Frontal cortex (tissue), 4 donors: Measurements from ENCODE around the gene NSD2. TPM values are rescaled to one million over a fixed set of nuclear protein-coding genes. Genes with fewer than 3 reads are reported as not detected.

Experiments
- DNase-seq, 2 donors: peaks; one replicate each; pipeline ENCODE4 v3.0.0; 2012; ENCODE audit warnings: low spot score in 2 of 2
- FAIRE-seq: peaks from 2 replicates; lab custom pipeline; 2012; peaks lifted over from hg19 to GRCh38; lab: Jason Lieb, UNC
- total RNA-seq: library from RNA; depleted of rRNA; stranded (reverse); fragments of >200 nt; gene quantifications from one replicate; pipeline ENCODE4 v1.2.3, GENCODE V29; 2014
- donor health status: control.
- donor health status: control.
- donor health status: control.

NSD2 gene
- total RNA-seq, 1 donor from 2014 or later = 113 TPM

- FAIRE-seq (no peak), DNase-seq (no peak)
Observed at GRCh38 chr4:1960170-1960825, 89.1 kb downstream of the NSD2 start.

GRCh38 chr4:1961038-1961437 is 89.8 kb downstream of the NSD2 start:
- FAIRE-seq (no peak), DNase-seq (no peak)

- FAIRE-seq = no peak
- no peak for DNase-seq
Observed at GRCh38 chr4:1961563-1961962, 90.4 kb downstream of the NSD2 start.

- DNase-seq (no peak), FAIRE-seq (no peak)
Observed at GRCh38 chr4:1962980-1963379, 91.8 kb downstream of the NSD2 start.

- no peak for DNase-seq
- FAIRE-seq = no peak
Observed at GRCh38 chr4:1964443-1964842, 93.2 kb downstream of the NSD2 start.

- DNase-seq (no peak), FAIRE-seq (no peak)
Observed at GRCh38 chr4:1964971-1965370, 93.8 kb downstream of the NSD2 start.

GRCh38 chr4:1967512-1968149 is 96.4 kb downstream of the NSD2 start:
- FAIRE-seq (no peak), DNase-seq (no peak)

- FAIRE-seq = no peak
- DNase-seq = no peak
Observed at GRCh38 chr4:1968686-1969295, 97.6 kb downstream of the NSD2 start.

- no peak for DNase-seq
- no peak for FAIRE-seq
Observed at GRCh38 chr4:1969928-1970723, 98.9 kb downstream of the NSD2 start.

GRCh38 chr4:1970926-1971325 is 99.7 kb downstream of the NSD2 start:
- no peak for FAIRE-seq
- DNase-seq = no peak

GRCh38 chr4:1971456-1972200 is 100.4 kb downstream of the NSD2 start:
- FAIRE-seq = no peak
- no peak for DNase-seq

- DNase-seq = no peak
- no peak for FAIRE-seq
Observed at GRCh38 chr4:1972414-1972813, 101.2 kb downstream of the NSD2 start.

- no peak for FAIRE-seq
- DNase-seq = no peak
Observed at GRCh38 chr4:1973218-1973617, 102.0 kb downstream of the NSD2 start.

GRCh38 chr4:1973661-1974060 is 102.5 kb downstream of the NSD2 start:
- DNase-seq (no peak), FAIRE-seq (no peak)

GRCh38 chr4:1974840-1975239 is 103.6 kb downstream of the NSD2 start:
- FAIRE-seq = no peak
- DNase-seq = no peak

- DNase-seq (no peak), FAIRE-seq (no peak)
Observed at GRCh38 chr4:1975391-1975801, 104.2 kb downstream of the NSD2 start.

GRCh38 chr4:1975880-1976279 is 104.7 kb downstream of the NSD2 start:
- DNase-seq = no peak
- no peak for FAIRE-seq

GRCh38 chr4:1976416-1977352 is 105.5 kb downstream of the NSD2 start:
- FAIRE-seq = no peak
- no peak for DNase-seq

GRCh38 chr4:1978226-1978625 is 107.0 kb downstream of the NSD2 start:
- FAIRE-seq = no peak
- no peak for DNase-seq
